GM12878 (cell line): ENCODE data around the gene LRP1B. TPM values are rescaled to one million over a fixed set of nuclear protein-coding genes. Genes with fewer than 3 reads are reported as not detected.

Source experiments
- ATAC-seq: fragments of 200-7000 bp; cut with Tn5 transposase; 3 replicates; pipeline ENCODE4 v1.9.1; 2020; ENCODE audit warnings: mild to moderate bottlenecking, moderate library complexity
- BruUV-seq: library from RNA; stranded (reverse); fragments of 400-500 nt; replicated peaks from 2 replicates; lab custom pipeline; 2021; lab: Mats Ljungman, UMichigan
- CTCF ChIA-PET: fragments of 300-600 bp; sonication (Branson Sonifier 250); formaldehyde crosslinking; extraction: SDS; loops from one replicate; lab custom pipeline; 2021; ENCODE audit warnings: inconsistent platforms; lab: Yijun Ruan, JAX
- POLR2A ChIA-PET: fragments of 350-600 bp; formaldehyde crosslinking; extraction: SDS; loops from one replicate; lab custom pipeline; 2021; ENCODE audit warnings: inconsistent platforms; lab: Charles Lee
- RAD21 ChIA-PET: fragments of 300-600 bp; sonication (Branson Sonifier 250); formaldehyde crosslinking; loops from one replicate; lab custom pipeline; 2023; ENCODE audit warnings: antibody characterized with exemption; ENCODE audit not compliant: unreplicated experiment; lab: Charles Lee
- SMC1A ChIA-PET: fragments of 300-600 bp; sonication (Branson Sonifier 250); formaldehyde crosslinking; loops from one replicate; lab custom pipeline; 2023; ENCODE audit not compliant: unreplicated experiment, uncharacterized antibody; lab: Charles Lee
- DNase-seq: peaks from one replicate; pipeline ENCODE4 v3.0.0-alpha.2; 2011; ENCODE audit warnings: low read depth, low spot score
- FAIRE-seq: peaks from 3 replicates; lab custom pipeline; 2011; peaks lifted over from hg19 to GRCh38; lab: Jason Lieb, UNC
- H2AFZ ChIP-seq: 2 replicates; pipeline ENCODE4 v1.6.0; 2011; ENCODE audit warnings: low read depth, low read length, control low read depth; ENCODE audit not compliant: control insufficient read depth
- H3K27ac ChIP-seq: 2 replicates; pipeline ENCODE4 v1.5.1; 2011; ENCODE audit warnings: control low read depth; ENCODE audit not compliant: control insufficient read depth, insufficient read depth
- H3K27me3 ChIP-seq, 2 experiments: replicated peaks in 1 of 2; 2 replicates each; pipeline versions ENCODE4 v1.6.0 to v1.6.1; 2011; ENCODE audit warnings: low read length in 1 of 2; ENCODE audit not compliant: control insufficient read depth in 2 of 2, insufficient read depth in 2 of 2
- H3K36me3 ChIP-seq, 2 experiments: 2 replicates each; pipeline ENCODE4 v1.5.1; 2011; ENCODE audit warnings: low read length in 1 of 2; ENCODE audit not compliant: control insufficient read depth in 2 of 2, insufficient read depth in 2 of 2
- H3K4me1 ChIP-seq: 2 replicates; pipeline ENCODE4 v1.6.1; 2011; ENCODE audit warnings: mild to moderate bottlenecking, low read length, moderate library complexity, mixed read lengths; ENCODE audit not compliant: control insufficient read depth, insufficient read depth
- H3K4me2 ChIP-seq: 2 replicates; pipeline ENCODE4 v1.6.0; 2011; ENCODE audit warnings: control low read depth; ENCODE audit not compliant: control insufficient read depth, insufficient read depth
- H3K4me3 ChIP-seq: fragments of 200-600 bp; sonication (generic); 2 replicates; pipeline ENCODE4 v1.5.1; 2016
- H3K79me2 ChIP-seq: 2 replicates; pipeline ENCODE4 v1.6.0; 2011; ENCODE audit warnings: low read length; ENCODE audit not compliant: control insufficient read depth, insufficient read depth
- H3K9ac ChIP-seq: 2 replicates; pipeline ENCODE4 v1.8.0; 2011; ENCODE audit warnings: low read length, control low read depth, mixed read lengths; ENCODE audit not compliant: control insufficient read depth, insufficient read depth
- H3K9me3 ChIP-seq: replicated peaks from 3 replicates; pipeline ENCODE4 v1.5.1; 2011; ENCODE audit warnings: mild to moderate bottlenecking, low read length; ENCODE audit not compliant: control insufficient read depth, insufficient read depth
- H4K20me1 ChIP-seq: 2 replicates; pipeline ENCODE4 v1.6.0; 2011; ENCODE audit not compliant: control insufficient read depth, insufficient read depth
- ATF7 ChIP-seq: fragments of 450-650 bp; IDR thresholded peaks from 2 replicates; pipeline ENCODE4 v1.6.1; 2016; ENCODE audit warnings: low read depth, mild to moderate bottlenecking
- FOXK2 ChIP-seq: fragments of 450-650 bp; IDR thresholded peaks from 2 replicates; pipeline ENCODE4 v1.6.1; 2017; ENCODE audit warnings: mild to moderate bottlenecking, moderate library complexity
- HDAC6 ChIP-seq: fragments of 200-600 bp; sonication (generic); IDR thresholded peaks from one replicate; pipeline ENCODE4 v1.8.0; 2017; ENCODE audit warnings: antibody characterized with exemption; ENCODE audit not compliant: unreplicated experiment
- MXI1 ChIP-seq: fragments of 150-350 bp; IDR thresholded peaks from 2 replicates; pipeline ENCODE4 v1.6.1; 2011; ENCODE audit warnings: low read depth, mild to moderate bottlenecking, inconsistent platforms, low read length, improper control_type of control experiment
- POLR2AphosphoS5 ChIP-seq: IDR thresholded peaks from 2 replicates; pipeline ENCODE4 v1.6.1; 2011; ENCODE audit warnings: mild to moderate bottlenecking, low read length, inconsistent platforms
- RAD21 ChIP-seq: IDR thresholded peaks from 2 replicates; pipeline ENCODE4 v1.6.1; 2011; ENCODE audit warnings: mild to moderate bottlenecking, low read depth, low read length, moderate library complexity; ENCODE audit not compliant: insufficient read depth
- RCOR1 ChIP-seq: conservative IDR thresholded peaks from 2 replicates; pipeline ENCODE4 v1.6.1; 2012; ENCODE audit warnings: low read depth, low read length, improper control_type of control experiment
- SKIL ChIP-seq: fragments of 450-650 bp; IDR thresholded peaks from 2 replicates; pipeline ENCODE4 v1.6.1; 2017; ENCODE audit warnings: mild to moderate bottlenecking, low read depth, inconsistent platforms; ENCODE audit not compliant: poor library complexity, severe bottlenecking
- STAT1 ChIP-seq: fragments of 450-650 bp; conservative IDR thresholded peaks from 2 replicates; pipeline ENCODE4 v1.6.1; 2014; ENCODE audit warnings: antibody characterized with exemption, mild to moderate bottlenecking
- ZNF217 ChIP-seq: fragments of 450-650 bp; IDR thresholded peaks from 2 replicates; pipeline ENCODE4 v1.6.1; 2017; ENCODE audit warnings: antibody characterized with exemption, mild to moderate bottlenecking
- WGBS: methylation state at CpG from one replicate; pipeline ENCODE4 v1.1.6; 2016; ENCODE audit warnings: low lambda C conversion rate; ENCODE audit not compliant: insufficient replicate concordance, insufficient coverage; ENCODE audit errors: missing lambda C conversion rate; 5-methylcytosine and 5-hydroxymethylcytosine counted together
- in situ Hi-C: fragments of 300-500 bp; cut with MboI; formaldehyde crosslinking; loops from 9 replicates; pipeline ENCODE4 v1.14.3; 2018; ENCODE audit warnings: mixed read lengths
- intact Hi-C: fragments of 100-400 bp; cut with micrococcal nuclease; formaldehyde crosslinking; loops from one replicate; pipeline ENCODE4 v1.14.2; 2022; ENCODE audit not compliant: unreplicated experiment
- polyA plus RNA-seq, 11 experiments: library from polyadenylated mRNA; depleted of rRNA in 4 of 11; unstranded in 6 of 11; stranded (reverse) in 5 of 11; fragments of >200 nt; fragmentation: Nextera tagmentation in 4 of 11; fragmentation: Illumina TruSeq in 1 of 11; extraction: Ambion mirVana in 4 of 11; extraction: Trizol in 1 of 11; gene quantifications; 1 replicate in 1 of 11; 2 replicates in 10 of 11; pipeline versions ENCODE4 v1.2.1 to v1.2.3, GENCODE V29; 2011 to 2016; ENCODE audit warnings: inconsistent platforms in 2 of 11, missing spikeins in 2 of 11, low read depth in 1 of 11
- total RNA-seq, 4 experiments: library from RNA; depleted of rRNA in 3 of 4; stranded (reverse); fragments of >200 nt in 3 of 4; fragmentation: Illumina TruSeq in 1 of 4; extraction: Trizol in 1 of 4; gene quantifications; 2 replicates each; pipeline versions ENCODE4 v1.2.1 to v1.2.3, GENCODE V29; 2013 to 2021
- TF ChIP-seq, protein P1 (sequence below): fragments of 450-650 bp; IDR thresholded peaks from 2 replicates; pipeline ENCODE4 v1.6.1; 2016; ENCODE audit warnings: mild to moderate bottlenecking

The LRP1B gene
- total and polyA plus RNA-seq, 10 of the 15 experiments (the other 5 are each of a cell fraction or from before 2014, with no cell fraction given) = under 0.01 to 0.06 (median 0.03) TPM; not detected in 5

DNA sequence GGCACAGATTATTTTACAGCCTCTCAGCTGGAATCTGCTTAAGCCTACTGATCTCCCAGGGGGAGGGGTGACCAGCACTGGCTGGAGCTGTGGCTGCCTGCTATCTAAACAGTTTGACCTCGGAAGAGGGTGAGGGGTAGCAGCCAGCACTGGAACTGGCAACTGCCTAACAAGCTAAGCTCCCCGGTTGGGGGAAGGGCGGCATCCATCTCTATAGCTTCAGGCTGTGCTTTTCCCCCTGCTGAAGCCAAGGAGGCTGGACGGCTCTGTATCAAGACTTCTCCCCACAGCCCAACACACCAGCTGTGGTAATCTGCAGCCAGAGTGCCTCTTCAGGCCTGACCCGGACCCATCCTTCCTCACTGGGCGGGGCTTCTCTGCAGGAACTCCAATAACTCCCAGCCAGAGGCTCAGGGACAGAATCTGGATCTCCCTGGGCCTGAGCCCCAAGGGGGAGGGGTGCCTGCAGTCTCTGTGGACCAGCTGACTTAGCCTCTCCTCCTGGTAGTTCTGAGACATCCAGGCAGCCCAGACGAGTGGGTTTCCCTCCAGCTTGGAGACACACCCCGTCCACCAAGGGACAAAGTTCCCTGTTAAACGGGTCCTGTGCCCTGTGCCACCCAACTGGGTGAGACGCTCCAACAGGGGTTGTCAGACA, 560.2 kb downstream of the LRP1B start:
- Histone ChIP-seq H4K20me1 (no peaks in the 10 kb centered on the region), H2AFZ (no peak overlapping the region), H3K4me1 (no peaks in the 10 kb centered on the region)
- RAD21 ChIA-PET = no interaction called here
- WGBS = 28% methylated on average over 10 of the region's 10 CpGs
- no peak for FAIRE-seq
- no peak for TF ChIP-seq HDAC6
- TF ChIP-seq MXI1 = no peak
- TF ChIP-seq SKIL = no peak
- no peak for TF ChIP-seq STAT1
- TF ChIP-seq FOXK2 = no peak
- no peak for TF ChIP-seq ATF7
- TF ChIP-seq ZNF217 = no peak
- TF ChIP-seq RAD21 = no peak
- no peak for TF ChIP-seq RCOR1
- TF ChIP-seq POLR2AphosphoS5 = no peak
- TF ChIP-seq, protein P1, sequence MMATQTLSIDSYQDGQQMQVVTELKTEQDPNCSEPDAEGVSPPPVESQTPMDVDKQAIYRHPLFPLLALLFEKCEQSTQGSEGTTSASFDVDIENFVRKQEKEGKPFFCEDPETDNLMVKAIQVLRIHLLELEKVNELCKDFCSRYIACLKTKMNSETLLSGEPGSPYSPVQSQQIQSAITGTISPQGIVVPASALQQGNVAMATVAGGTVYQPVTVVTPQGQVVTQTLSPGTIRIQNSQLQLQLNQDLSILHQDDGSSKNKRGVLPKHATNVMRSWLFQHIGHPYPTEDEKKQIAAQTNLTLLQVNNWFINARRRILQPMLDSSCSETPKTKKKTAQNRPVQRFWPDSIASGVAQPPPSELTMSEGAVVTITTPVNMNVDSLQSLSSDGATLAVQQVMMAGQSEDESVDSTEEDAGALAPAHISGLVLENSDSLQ = no peak
- TF ChIP-seq, all 136 proteins: peak for 0
- no peaks in the 10 kb centered on the region for H3K36me3 ChIP-seq
- ChIA-PET CTCF (no interaction called here), POLR2A (no interaction called here), SMC1A (no interaction called here)
- H3K4me3 ChIP-seq = no peak overlapping the region
- in situ Hi-C loops = no loop called here
- ATAC-seq (no peak), DNase-seq (no peak)
- no peak overlapping the region for H3K9ac ChIP-seq
- no peaks in the 10 kb centered on the region for H3K79me2 ChIP-seq
- H3K27ac ChIP-seq = no peak overlapping the region
- H3K27me3 ChIP-seq = no peaks in the 10 kb centered on the region
- no peak overlapping the region for H3K4me2 ChIP-seq
- intact Hi-C loops = no loop called here
- no peaks in the 10 kb centered on the region for H3K9me3 ChIP-seq
- BruUV-seq = no TSS peak
